NB4 (cell line): Measurements from ENCODE around the gene OTUB2.

Source experiments
- CTCF ChIP-seq: IDR thresholded peaks from one replicate; pipeline ENCODE4 v1.5.1; 2012; ENCODE audit warnings: low read depth, low read length
- MAX ChIP-seq: IDR thresholded peaks from 2 replicates; pipeline ENCODE4 v1.6.1; 2011; ENCODE audit warnings: low read depth, low read length
- MYC ChIP-seq: IDR thresholded peaks from 2 replicates; pipeline ENCODE4 v1.6.1; 2011; ENCODE audit warnings: low read depth, low read length
- POLR2A ChIP-seq: IDR thresholded peaks from 2 replicates; pipeline ENCODE4 v1.6.1; 2011; ENCODE audit warnings: mild to moderate bottlenecking; ENCODE audit not compliant: insufficient read length; ENCODE audit errors: extremely low read depth

DNA sequence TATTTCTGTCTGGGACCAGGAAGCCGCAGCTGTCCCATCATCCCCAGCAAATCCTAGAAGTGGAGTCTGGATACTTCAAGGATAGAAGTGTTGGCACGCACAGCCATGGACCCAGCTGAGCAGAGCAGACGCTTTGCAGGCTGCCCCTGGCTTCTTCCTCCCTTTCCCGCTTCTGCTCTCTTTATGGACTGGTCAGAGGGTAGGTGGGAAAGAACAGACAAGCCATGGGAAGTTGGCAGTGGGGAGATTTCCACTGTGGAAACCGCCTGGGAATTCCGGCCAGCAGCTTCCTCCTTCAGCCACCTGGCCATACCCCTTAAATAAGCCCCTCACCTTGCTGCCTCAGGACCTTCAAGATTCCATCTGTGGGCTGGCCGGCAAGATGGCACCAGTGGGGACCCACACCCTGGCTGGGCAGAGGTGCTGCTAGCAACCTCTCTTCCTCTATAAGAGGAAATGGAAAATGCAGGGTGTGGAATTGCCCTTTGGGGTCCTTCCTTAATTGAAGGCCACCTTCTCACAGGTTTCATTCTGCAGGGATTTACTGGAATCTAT lies 20.6 kb downstream of the OTUB2 start:
- TF ChIP-seq POLR2A (no peak), CTCF (no peak), MAX (no peak), MYC (no peak)
